ENCODE data around the gene HGFAC. TPM values are rescaled to one million over a fixed set of nuclear protein-coding genes. Genes with fewer than 3 reads are reported as not detected.
"Not testable (repeated sequence)": the region's sequence is repeated elsewhere in the genome, so short reads cannot be mapped to it uniquely, and the experiment has no call there.

Gene HGFAC
- total RNA-seq, 1 donor from 2014 or later = not detected

DNA sequence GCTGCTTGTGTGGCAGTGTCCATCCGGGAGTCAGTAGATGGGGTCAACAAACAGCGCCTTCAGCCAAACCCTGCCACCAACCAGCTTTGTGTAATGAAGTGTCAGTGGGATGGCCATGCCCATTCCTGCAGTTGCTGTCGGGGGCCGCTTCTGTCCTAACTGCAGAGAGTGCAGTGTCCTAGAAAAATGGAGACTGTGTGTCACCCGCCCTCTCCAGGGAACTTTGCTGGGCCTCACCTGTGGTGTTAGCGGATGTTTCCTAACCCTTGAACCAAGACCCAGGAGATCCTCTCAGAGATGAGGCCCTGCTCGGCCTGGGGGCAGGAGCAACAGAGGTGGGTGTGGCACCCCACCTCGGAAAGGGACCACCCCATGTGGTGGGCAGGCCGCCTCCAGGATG lies 35.3 kb upstream of the HGFAC start:
- TF ChIP-seq, protein P1, sequence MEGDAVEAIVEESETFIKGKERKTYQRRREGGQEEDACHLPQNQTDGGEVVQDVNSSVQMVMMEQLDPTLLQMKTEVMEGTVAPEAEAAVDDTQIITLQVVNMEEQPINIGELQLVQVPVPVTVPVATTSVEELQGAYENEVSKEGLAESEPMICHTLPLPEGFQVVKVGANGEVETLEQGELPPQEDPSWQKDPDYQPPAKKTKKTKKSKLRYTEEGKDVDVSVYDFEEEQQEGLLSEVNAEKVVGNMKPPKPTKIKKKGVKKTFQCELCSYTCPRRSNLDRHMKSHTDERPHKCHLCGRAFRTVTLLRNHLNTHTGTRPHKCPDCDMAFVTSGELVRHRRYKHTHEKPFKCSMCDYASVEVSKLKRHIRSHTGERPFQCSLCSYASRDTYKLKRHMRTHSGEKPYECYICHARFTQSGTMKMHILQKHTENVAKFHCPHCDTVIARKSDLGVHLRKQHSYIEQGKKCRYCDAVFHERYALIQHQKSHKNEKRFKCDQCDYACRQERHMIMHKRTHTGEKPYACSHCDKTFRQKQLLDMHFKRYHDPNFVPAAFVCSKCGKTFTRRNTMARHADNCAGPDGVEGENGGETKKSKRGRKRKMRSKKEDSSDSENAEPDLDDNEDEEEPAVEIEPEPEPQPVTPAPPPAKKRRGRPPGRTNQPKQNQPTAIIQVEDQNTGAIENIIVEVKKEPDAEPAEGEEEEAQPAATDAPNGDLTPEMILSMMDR (conservative IDR thresholded peaks at IDR 0.05; ENCODE audit: low read depth, low read length) = no peak
- DNase-seq (ENCODE audit: low read depth) = no peak
- no peak overlapping the region for H3K4me3 ChIP-seq (ENCODE audit: low read depth, low read length)

- no peak for DNase-seq (ENCODE audit: low read depth)
- TF ChIP-seq, protein P1 (conservative IDR thresholded peaks at IDR 0.05; ENCODE audit: low read depth, low read length) = no peak
- H3K4me3 ChIP-seq (ENCODE audit: low read depth, low read length) = no peak overlapping the region
Observed at GRCh38 chr4:3407171-3407771, 34.5 kb upstream of the HGFAC start.

- no peak for DNase-seq (ENCODE audit: low read depth)
- TF ChIP-seq, protein P1 (conservative IDR thresholded peaks at IDR 0.05; ENCODE audit: low read depth, low read length) = no peak
- no peak overlapping the region for H3K4me3 ChIP-seq (ENCODE audit: low read depth, low read length)
Observed at GRCh38 chr4:3407930-3408792, 33.6 kb upstream of the HGFAC start.

- TF ChIP-seq, protein P1 (conservative IDR thresholded peaks at IDR 0.05; ENCODE audit: low read depth, low read length) = no peak
- DNase-seq (ENCODE audit: low read depth) = no peak
- no peak overlapping the region for H3K4me3 ChIP-seq (ENCODE audit: low read depth, low read length)
Observed at GRCh38 chr4:3408793-3409330, 32.9 kb upstream of the HGFAC start.

- no peak overlapping the region for H3K4me3 ChIP-seq (ENCODE audit: low read depth, low read length)
- no peak for DNase-seq (ENCODE audit: low read depth)
- TF ChIP-seq, protein P1 (conservative IDR thresholded peaks at IDR 0.05; ENCODE audit: low read depth, low read length) = no peak
Observed at GRCh38 chr4:3409571-3410091, 32.1 kb upstream of the HGFAC start.

DNA sequence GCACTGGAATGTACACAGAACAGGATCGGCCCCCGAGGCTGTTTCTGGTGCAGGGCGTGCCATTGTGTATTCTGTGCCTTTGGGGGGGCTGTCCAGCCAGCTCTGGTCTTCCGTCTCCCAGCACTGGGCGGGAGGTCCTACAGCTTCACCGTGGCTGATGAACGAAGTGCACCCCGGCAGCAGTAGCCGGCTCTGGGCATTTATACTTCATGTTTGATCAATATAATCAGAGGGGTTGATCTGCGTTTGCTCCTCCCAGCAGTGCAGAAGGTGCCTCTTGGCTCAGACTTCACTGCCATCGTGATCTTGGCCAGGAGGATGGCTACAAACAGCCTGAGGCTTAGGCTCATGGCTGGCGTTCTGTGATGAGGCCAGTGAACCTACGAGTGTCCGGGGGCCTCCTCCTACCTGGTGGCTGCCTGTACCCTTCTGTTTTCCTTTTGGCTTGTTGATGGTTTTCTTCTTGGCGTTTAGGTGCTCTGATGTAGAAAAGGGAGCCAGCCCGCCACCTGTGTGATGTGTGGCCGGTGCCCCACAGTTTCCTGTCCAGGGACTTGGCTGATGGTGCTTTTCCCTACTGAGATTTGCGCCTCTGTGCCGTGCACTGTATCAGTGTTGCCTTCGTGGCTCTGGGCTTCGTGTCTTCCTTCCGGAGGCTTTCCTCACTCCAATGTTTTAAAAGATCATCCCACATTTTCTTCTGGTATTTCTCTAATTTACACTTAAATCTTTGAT lies 31.2 kb upstream of the HGFAC start:
- H3K4me3 ChIP-seq (ENCODE audit: low read depth, low read length) = no peak overlapping the region
- TF ChIP-seq, protein P1 (conservative IDR thresholded peaks at IDR 0.05; ENCODE audit: low read depth, low read length) = no peak
- DNase-seq (ENCODE audit: low read depth) = no peak

DNA sequence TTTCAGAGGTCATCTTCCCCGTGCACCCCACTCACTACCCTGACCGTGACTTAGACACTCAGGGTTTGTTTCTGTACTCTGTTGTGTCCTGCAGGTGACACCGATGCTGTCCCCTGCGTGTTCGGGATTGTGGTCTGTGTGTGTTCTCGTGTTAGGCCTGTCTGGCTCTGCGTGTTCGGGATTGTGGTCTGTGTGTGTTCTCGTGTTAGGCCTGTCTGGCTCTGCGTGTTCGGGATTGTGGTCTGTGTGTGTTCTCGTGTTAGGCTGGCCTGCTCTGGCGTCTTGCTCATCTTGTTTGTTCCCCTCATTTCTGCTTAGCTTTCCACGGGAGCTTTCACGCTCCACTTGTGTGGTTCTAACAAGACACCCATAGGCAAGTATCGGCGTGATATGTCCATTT lies 30.6 kb upstream of the HGFAC start:
- not testable (repeated sequence) for H3K4me3 ChIP-seq (ENCODE audit: low read depth, low read length); DNase-seq (ENCODE audit: low read depth)

All from epithelial cell of proximal tubule (primary cell).